Fibroblast of lung (primary cell): Measurements from ENCODE around the gene ELF3. TPM values are rescaled to one million over a fixed set of nuclear protein-coding genes. Genes with fewer than 3 reads are reported as not detected.
A peak's percentile ranks its signal among the peaks of the same experiment; 100 is the strongest.

ENCODE experiments used
- DNase-seq, 2 donors: peaks; one replicate each; pipeline versions ENCODE4 v3.0.0 to v3.0.0-alpha.2; 2010; ENCODE audit warnings: low read depth in 2 of 2
- H2AFZ ChIP-seq: 2 replicates; pipeline ENCODE4 v1.5.1; 2012; ENCODE audit warnings: low read length, control low read depth, inconsistent platforms
- H3K27ac ChIP-seq: 2 replicates; pipeline ENCODE4 v1.5.1; 2011; ENCODE audit warnings: low read length, control low read depth; ENCODE audit not compliant: insufficient read depth
- H3K27me3 ChIP-seq: 2 replicates; pipeline ENCODE4 v1.5.1; 2011; ENCODE audit warnings: mild to moderate bottlenecking, low read length; ENCODE audit not compliant: control insufficient read depth, insufficient read depth
- H3K36me3 ChIP-seq: 2 replicates; pipeline ENCODE4 v1.5.1; 2011; ENCODE audit warnings: low read length; ENCODE audit not compliant: control insufficient read depth, insufficient read depth
- H3K4me1 ChIP-seq: 2 replicates; pipeline ENCODE4 v1.5.1; 2011; ENCODE audit warnings: low read length; ENCODE audit not compliant: control insufficient read depth, insufficient read depth; ENCODE audit errors: extremely low read depth
- H3K4me2 ChIP-seq: 2 replicates; pipeline ENCODE4 v1.5.1; 2011; ENCODE audit warnings: low read length, control low read depth; ENCODE audit not compliant: insufficient read depth; ENCODE audit errors: extremely low read depth
- H3K4me3 ChIP-seq, 4 experiments: fragments of 200-600 bp in 1 of 4; sonication (generic) in 1 of 4; replicated peaks in 1 of 4; 2 replicates each; pipeline ENCODE4 v1.5.1; 2011 to 2016; ENCODE audit warnings: low read length in 4 of 4, low read depth in 3 of 4, mild to moderate bottlenecking in 3 of 4, control low read depth in 2 of 4, inconsistent platforms in 1 of 4, mixed read lengths in 1 of 4; ENCODE audit not compliant: insufficient read depth in 1 of 4; ENCODE audit errors: control extremely low read depth in 1 of 4
- H3K79me2 ChIP-seq: 2 replicates; pipeline ENCODE4 v1.5.1; 2012; ENCODE audit warnings: mild to moderate bottlenecking, low read length, inconsistent platforms; ENCODE audit not compliant: control insufficient read depth, insufficient read depth
- H3K9ac ChIP-seq: 2 replicates; pipeline ENCODE4 v1.5.1; 2011; ENCODE audit warnings: mild to moderate bottlenecking, low read length, control low read depth; ENCODE audit not compliant: insufficient read depth
- H3K9me3 ChIP-seq: 2 replicates; pipeline ENCODE4 v1.5.1; 2012; ENCODE audit warnings: low read depth, low read length; ENCODE audit not compliant: control insufficient read depth, insufficient read depth
- H4K20me1 ChIP-seq: 2 replicates; pipeline ENCODE4 v1.5.1; 2011; ENCODE audit warnings: low read length; ENCODE audit not compliant: control insufficient read depth, insufficient read depth; ENCODE audit errors: extremely low read depth
- CTCF ChIP-seq, 2 donors: IDR thresholded peaks in 1 of 2; conservative IDR thresholded peaks in 1 of 2; 1 replicate in 1 of 2; 2 replicates in 1 of 2; pipeline ENCODE4 v1.5.1; 2011 to 2012; ENCODE audit warnings: low read length in 2 of 2, control low read depth in 1 of 2, inconsistent platforms in 1 of 2, low read depth in 1 of 2, mild to moderate bottlenecking in 1 of 2
- EZH2 ChIP-seq: IDR thresholded peaks from 2 replicates; pipeline ENCODE4 v1.5.1; 2012; ENCODE audit warnings: low read length, control low read depth, mild to moderate bottlenecking; ENCODE audit errors: missing control alignments
- polyA plus RNA-seq, 2 donors: library from polyadenylated mRNA; depleted of rRNA in 1 of 2; stranded (reverse) in 1 of 2; unstranded in 1 of 2; fragments of >200 nt; gene quantifications; 2 replicates each; pipeline ENCODE4 v1.2.1, GENCODE V29; 2011 to 2012; ENCODE audit warnings: missing spikeins in 1 of 2
- total RNA-seq: library from RNA; depleted of rRNA; stranded (reverse); fragments of >200 nt; gene quantifications from 2 replicates; pipeline ENCODE4 v1.2.1, GENCODE V29; 2014

The ELF3 gene
- total and polyA plus RNA-seq, 2 donors (not counting 1 experiment from before 2014, with no cell fraction given), result 0.12 to 0.17 TPM

GRCh38 chr1:202036595-202037387, 26.4 kb downstream of the ELF3 start:
- Histone ChIP-seq H4K20me1 (no peaks in the 10 kb centered on the region), H3K9me3 (no peaks in the 10 kb centered on the region), H3K27ac (no peak overlapping the region), H3K9ac (no peak overlapping the region), H3K79me2 (no peaks in the 10 kb centered on the region), H3K4me2 (no peak overlapping the region), H3K27me3 (peaks cover 3% of the 10 kb centered on the region), H3K36me3 (no peaks in the 10 kb centered on the region), H3K4me3 (no peak overlapping the region), H2AFZ (no peak overlapping the region), H3K4me1 (peaks cover 2% of the 10 kb centered on the region)
- DNase-seq, result no peak
- TF ChIP-seq CTCF (conservative IDR thresholded peaks at IDR 0.05 in 1 of 2, IDR thresholded peaks at IDR 0.05 in 1 of 2; ENCODE audit: low read depth in 1 of 2, low read length in 2 of 2), result no peak
- TF ChIP-seq EZH2, result no peak

- no peak overlapping the region for H2AFZ ChIP-seq
- no peak for TF ChIP-seq CTCF (conservative IDR thresholded peaks at IDR 0.05 in 1 of 2, IDR thresholded peaks at IDR 0.05 in 1 of 2; ENCODE audit: low read depth in 1 of 2, low read length in 2 of 2)
- no peak for TF ChIP-seq EZH2
- peaks cover 4% of the 10 kb centered on the region for H3K27me3 ChIP-seq
These were observed 27.4 kb downstream of the ELF3 start for GRCh38 chr1:202037706-202038296.

GRCh38 chr1:202038688-202039346, 28.4 kb downstream of the ELF3 start:
- H3K27ac ChIP-seq, result no peak overlapping the region
- no peak for DNase-seq

More at GRCh38 chr1:202037706-202038296, 27.4 kb downstream of the ELF3 start:
- H3K36me3 ChIP-seq, result no peaks in the 10 kb centered on the region
- peaks cover 2% of the 10 kb centered on the region for H3K4me1 ChIP-seq
- peak in 1 of 2 donors; percentile 43 for DNase-seq
- H3K27ac ChIP-seq, result no peak overlapping the region
- H3K9me3 ChIP-seq, result no peaks in the 10 kb centered on the region
- no peaks in the 10 kb centered on the region for H4K20me1 ChIP-seq
- H3K4me2 ChIP-seq, result no peak overlapping the region
- no peak overlapping the region for H3K9ac ChIP-seq
- H3K4me3 ChIP-seq, result no peak overlapping the region
- no peaks in the 10 kb centered on the region for H3K79me2 ChIP-seq

More at GRCh38 chr1:202038688-202039346, 28.4 kb downstream of the ELF3 start:
- no peaks in the 10 kb centered on the region for H3K79me2 ChIP-seq
- peaks cover 2% of the 10 kb centered on the region for H3K4me1 ChIP-seq
- H3K27me3 ChIP-seq, result peaks cover 4% of the 10 kb centered on the region
- no peaks in the 10 kb centered on the region for H3K9me3 ChIP-seq
- H3K4me2 ChIP-seq, result no peak overlapping the region
- H3K36me3 ChIP-seq, result no peaks in the 10 kb centered on the region
- no peak overlapping the region for H2AFZ ChIP-seq
- no peaks in the 10 kb centered on the region for H4K20me1 ChIP-seq
- no peak for TF ChIP-seq EZH2
- no peak for TF ChIP-seq CTCF (conservative IDR thresholded peaks at IDR 0.05 in 1 of 2, IDR thresholded peaks at IDR 0.05 in 1 of 2; ENCODE audit: low read depth in 1 of 2, low read length in 2 of 2)
- H3K9ac ChIP-seq, result no peak overlapping the region
- H3K4me3 ChIP-seq, result no peak overlapping the region
